Effector CD8-positive, alpha-beta T cell (primary cell): ENCODE measurements around the gene RPS13.
A peak's percentile ranks its signal among the peaks of the same experiment; 100 is the strongest.
"Not testable (repeated sequence)": the region's sequence is repeated elsewhere in the genome, so short reads cannot be mapped to it uniquely, and the experiment has no call there.

ENCODE experiments used
- DNase-seq: peaks from one replicate; lab custom pipeline; 2025; lab: John Stamatoyannopoulos, UW
- total RNA-seq, 4 experiments: gene quantifications; one replicate each; lab custom pipeline; 2026; lab: John Stamatoyannopoulos, UW

The RPS13 gene
- total RNA-seq = 240 to 610 (median 441) reads per million in 4 experiments

DNA sequence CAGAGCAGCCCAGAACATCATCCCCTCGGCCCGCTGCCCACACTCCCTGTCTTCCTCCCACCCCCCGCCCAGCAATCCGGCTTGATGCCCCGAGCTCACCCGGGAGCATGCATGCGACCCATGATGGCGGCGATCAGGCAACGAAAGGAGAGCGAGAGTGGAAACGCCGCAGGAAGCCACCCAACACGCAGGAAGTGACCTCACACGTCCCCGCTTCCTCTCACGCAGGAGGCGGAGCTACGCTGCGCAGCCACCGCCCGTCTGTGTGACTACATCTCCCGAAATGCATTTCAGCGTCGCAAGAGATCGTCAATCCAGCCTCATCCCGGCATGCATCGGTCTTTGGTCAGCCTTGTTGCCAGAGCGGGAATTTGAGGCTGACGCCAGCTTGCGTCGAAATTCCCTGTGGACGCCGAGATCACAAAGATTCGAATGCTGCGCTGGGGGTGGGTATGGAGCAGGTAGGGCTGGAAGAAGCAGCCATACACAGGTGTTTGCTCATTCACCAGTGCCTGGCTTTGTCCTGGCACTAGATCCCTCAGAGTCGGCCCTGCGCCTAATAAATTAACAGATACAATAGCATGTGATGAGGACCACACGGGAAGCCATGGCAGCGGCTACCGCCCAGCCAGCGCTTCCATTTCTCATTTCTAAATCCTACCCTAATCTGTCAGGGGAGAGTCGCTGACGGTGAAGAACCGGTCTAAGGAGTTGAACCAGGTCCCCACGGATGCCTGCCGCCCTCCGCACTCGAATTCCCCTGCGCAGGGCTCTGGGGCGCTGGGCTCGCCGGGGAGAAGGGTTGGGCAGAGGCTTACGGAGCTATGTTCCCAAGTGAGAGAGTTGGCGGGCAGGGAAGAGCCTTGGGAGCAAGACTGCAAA is at the start of gene RPS13:
Gene RPS13 (minus strand): TSS at position 148 of the 882 bp plus-strand sequence. CDS start 26 bp downstream, at position 122.
- peak; percentile 89 for DNase-seq

DNA sequence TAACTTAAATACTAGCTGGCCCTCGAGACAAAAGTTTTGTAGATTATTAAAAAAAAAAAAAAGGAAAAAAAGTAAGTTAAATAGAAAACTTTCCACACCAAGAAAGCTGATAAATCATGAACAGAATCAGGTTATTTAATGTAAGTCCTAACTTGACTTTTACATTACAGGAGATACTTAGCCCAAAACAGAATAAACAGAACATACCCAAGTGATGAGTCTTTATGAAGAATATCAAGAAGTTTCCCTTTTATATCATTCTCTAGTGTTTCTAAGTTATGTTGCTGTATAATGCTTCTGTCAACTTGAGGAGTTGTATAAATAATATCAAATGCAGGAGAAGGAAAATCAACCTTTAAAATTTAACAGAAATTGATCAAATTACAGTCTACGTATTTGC is 44.5 kb upstream of the RPS13 start:
- DNase-seq = no peak

DNA sequence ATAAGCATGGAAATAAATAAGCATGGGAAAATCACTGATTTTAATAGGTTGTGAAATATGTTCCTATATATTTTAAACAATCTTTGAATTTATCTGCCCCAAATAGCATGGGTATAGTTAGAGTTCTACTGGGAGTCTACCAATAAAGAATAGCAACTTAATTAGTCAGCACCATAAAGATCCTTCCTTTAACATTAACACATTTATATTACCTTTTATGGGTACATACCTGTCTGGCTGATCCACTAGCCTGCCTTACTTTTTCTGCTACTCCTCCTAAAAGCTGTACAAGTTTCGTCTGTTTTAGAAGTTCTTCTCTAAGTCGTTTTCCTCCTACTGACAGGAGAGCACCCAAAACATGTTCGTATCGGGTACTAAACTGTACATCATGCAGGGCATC is 39.8 kb upstream of the RPS13 start:
- no peak for DNase-seq

DNA sequence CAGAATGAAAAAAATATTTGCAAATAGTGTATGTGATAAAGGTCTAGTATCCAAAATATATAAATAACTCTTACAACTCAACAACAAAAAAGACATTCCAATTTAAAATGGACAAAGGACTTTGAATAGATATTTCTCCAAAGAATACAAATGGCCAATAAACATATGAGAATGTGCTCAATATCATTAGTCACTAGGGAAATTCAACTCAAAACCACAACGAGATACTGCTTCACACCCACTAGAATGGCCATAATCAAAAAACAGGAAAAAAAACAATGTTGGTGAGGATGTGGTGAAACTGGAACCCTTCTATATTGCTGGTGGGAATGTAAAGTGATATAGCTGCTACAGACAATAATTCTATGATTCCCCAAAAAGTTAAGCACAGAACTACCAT is 38.6 kb upstream of the RPS13 start:
- DNase-seq = no peak

DNA sequence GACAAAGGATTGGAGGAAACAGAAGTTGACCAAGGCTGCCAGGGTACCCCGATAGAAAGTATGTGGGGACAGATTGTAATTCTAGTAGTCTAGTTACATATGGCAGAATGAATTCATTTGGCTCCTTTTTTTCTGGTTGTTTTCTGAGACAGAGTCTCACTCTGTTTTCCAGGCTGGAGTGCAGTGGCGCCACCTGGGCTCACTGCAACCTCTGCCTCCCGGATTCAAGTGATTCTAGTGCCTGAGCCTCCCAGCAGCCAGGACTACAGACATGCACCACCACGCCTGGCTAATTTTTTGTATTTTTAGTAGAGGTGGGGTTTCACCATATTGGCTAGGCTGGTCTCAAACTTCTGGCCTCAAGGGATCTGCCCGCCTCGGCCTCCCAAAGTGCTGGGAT is 30.3 kb upstream of the RPS13 start:
- not testable (repeated sequence) for DNase-seq

DNA sequence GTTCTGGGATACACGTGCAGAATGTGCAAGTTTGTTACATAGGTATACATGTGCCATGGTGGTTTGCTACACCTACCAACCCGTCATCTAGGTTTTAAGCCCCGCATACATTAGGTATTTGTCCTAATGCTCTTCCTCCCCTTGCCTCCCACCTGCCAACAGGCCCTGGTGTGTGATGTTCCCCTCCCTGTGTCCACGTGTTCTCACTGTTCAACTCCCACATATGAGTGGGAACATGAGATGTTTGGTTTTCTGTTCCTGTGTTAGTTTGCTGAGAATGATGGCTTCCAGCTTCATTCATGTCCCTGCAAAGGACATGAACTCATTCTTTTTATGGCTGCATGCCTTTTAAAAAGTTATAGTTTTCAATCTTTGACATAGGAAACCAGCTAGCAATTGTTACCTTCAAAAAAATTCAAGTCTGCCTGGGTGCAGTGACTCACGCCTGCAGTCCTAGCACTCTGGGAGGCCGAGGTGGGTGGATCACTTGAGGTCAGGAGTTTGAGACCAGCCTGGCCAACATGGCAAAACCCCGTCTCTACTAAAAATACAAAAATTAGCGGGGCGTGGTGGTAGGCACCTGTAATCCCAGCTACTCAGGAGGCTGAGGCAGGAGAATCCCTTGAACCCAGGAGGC is 28.1 kb upstream of the RPS13 start:
- DNase-seq = not testable (repeated sequence)

DNA sequence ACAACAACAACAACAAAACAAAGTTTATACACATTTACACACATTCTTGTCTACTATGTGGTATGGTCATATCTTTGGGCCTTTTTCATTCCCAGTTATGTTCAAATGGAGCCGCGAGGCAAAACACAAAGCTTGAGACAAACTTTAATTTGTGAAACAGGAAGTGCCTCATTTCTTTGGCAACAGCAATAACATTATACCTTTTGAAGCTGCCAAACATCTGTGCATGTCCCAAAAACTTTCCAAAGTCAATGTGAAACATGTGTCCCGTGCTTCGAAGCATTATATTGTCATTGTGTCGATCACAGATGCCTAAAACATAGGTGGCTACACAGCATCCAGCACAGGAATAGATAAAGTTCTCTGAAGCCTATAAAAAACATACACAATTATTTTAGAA is 25.0 kb upstream of the RPS13 start:
- no peak for DNase-seq

DNA sequence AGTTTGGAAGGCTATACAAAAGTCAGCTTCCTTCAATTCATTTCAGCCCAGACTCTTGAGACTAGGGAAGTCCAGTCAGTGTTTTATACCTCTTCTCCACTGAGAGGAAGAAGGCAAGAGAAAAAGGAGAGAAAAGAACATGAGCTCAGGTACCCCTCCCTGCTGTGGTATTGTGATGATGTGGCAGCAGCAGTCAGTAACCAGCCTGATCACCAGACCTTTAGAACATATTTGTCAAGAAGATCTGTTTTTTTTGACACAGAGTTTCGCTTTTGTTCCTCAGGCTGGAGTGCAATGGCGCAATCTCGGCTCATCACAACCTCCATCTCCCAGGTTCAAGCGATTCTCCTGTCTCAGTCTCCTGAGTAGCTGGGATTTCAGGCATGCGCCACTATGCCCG is 21.2 kb upstream of the RPS13 start:
- DNase-seq = no peak

DNA sequence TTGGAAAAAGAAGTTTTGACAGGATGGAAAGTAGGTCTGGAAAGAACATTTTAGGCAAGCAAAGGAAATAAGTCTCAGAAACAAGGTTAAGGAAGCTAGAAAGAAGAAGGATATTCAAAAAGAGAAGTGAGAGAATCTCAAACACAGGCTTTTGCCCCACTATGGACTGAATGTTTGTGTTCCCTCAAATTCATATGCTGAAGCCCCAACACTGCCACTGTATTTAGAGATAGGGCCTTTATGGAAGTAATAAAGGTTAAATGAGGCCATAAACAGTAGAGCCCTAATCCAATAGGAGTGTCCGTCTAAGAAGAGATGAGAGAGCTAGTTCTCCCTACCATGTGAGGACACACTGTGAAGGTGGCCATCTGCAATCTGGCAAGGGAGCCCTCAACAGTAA is 20.6 kb upstream of the RPS13 start:
- no peak for DNase-seq

GRCh38 chr11:17085976-17086375 is 8.5 kb upstream of the RPS13 start:
- not testable (repeated sequence) for DNase-seq

DNA sequence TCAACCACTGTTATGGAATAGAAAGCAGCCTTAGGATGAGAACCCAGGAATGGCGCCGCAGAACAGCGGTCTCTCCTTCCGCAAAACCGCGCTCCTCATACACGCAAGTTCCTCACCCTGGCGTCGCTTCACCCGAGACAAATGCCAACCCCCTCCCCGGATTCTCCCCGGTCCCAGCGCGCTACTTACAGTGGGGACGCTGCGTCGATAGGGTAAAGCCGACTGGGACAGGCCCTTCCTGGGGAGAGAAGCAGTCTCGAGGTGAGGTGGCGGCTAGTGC is 287 bp downstream of the RPS13 start:
- DNase-seq = no peak

GRCh38 chr11:17076517-17077239 is 789 bp downstream of the RPS13 start:
- no peak for DNase-seq

GRCh38 chr11:17075506-17075905 is 2.0 kb downstream of the RPS13 start:
- DNase-seq = no peak

DNA sequence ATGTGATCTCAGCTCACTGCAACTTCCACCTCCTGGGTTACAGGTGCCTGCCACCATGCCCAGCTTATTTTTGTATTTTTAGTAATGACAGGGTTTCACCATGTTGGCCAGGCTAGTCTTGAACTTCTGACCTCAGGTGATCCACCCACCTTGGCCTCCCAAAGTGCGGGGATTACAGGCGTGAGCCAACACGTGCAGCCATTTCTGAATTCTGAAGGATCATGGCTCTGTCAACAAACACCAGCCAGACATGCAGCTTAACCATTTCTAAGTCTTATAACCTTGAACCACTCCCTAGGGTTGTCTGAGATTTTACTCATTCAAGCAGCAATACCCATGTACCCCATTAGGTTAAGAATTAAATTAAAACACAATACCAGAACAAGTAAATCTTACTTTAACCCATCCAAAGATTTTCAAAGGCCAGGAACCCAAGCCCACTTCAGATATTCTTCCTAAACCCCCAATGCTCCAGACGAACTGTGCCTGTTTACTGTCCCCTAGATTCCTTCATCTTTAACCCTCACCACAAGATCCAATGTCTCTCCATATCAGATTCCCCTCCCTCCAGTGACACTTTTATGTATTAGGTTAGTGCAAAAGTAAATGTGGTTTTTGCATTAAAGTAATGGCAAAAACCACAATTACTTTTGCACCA is 4.0 kb downstream of the RPS13 start:
- no peak for DNase-seq

DNA sequence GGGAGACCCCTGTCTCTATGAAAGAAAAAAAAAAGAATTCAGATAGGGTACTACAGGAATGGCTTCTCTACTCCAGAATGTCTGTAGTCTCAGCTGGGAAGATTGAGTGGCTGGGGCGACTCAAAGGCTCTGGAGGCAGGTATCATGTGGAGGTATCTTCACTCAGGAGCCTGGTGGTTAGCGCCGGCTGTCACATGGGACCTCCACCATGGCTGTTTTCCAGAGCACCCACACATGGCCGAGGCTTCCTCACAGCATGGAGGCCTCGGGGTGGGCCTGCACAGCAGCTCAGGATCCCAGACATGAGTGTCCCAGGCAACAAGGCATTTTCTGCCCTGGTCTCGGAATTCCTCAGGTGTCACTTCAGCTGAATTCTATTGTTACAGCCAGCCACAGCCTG is 10.1 kb downstream of the RPS13 start:
- no peak for DNase-seq

- DNase-seq = no peak
Measured at GRCh38 chr11:17066691-17067090, 10.8 kb downstream of the RPS13 start.

DNA sequence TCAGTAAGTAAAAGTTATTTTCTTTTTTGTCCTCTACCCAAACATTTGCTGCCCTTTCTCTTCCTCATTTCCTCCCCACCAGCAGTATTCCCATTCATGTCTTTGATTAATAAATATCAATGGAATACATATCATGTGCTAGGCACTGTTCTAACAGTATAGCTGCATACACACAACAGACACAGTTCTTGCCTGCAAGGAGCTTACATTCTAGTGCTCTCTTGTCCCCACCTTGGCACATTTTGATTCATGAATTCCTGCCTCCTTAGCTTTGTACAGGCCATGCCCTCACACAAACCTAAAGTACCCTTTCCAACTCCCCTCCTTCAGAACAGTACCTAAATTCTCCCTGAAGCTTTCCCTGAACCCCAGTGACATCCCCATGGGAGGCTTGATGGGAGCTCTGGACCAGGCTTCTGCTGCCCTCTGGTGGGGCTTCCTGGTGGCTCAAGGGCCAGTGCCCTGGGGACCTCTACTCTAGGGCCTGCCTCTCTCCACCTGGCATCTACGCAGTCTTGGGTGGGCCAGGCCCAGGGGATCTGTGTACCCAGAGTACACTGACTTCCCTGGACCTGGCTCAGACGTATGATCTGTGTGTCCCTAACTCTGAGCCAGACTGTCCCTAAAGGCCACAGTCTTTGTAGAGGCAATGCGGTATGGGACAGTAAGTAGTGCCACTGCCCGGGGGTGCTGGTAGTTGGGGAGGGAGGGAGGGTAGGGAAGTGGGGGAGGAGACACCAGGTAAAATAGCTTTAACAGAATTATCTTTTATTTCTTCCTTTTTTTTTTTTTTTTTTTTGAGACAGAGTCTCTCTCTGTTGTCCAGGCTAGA is 14.1 kb downstream of the RPS13 start:
- no peak for DNase-seq

GRCh38 chr11:17051146-17051545 is 26.3 kb downstream of the RPS13 start:
- DNase-seq = not testable (repeated sequence)

GRCh38 chr11:17048491-17048890 is 29.0 kb downstream of the RPS13 start:
- DNase-seq = not testable (repeated sequence)

DNA sequence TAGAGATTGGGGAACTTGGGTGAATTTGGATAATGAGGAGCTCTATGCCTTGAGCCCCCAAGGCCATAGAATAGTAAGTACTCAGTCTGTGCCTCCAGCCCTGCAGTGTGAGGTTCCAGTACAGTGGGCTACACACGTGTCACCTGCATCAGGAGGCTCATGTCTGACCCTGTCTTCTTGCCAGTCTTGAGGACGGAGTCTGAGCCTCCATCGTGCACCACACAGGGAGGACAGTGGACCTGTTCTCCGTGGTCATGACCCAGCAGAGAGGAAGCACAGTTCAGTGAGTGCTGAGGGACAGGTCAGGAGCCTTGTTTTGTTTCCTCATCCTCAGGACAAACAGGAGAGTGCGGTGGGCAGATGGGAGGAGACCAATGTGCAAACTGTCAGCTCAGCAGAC is 30.8 kb downstream of the RPS13 start:
- no peak for DNase-seq
